Activated naive CD4-positive, alpha-beta T cell treated with anti-CD3 and anti-CD28 coated beads for 36 hours (primary cell): ENCODE data around the gene EXOC3L4. TPM values are rescaled to one million over a fixed set of nuclear protein-coding genes. Genes with fewer than 3 reads are reported as not detected.
"Not testable (repeated sequence)": the region's sequence is repeated elsewhere in the genome, so short reads cannot be mapped to it uniquely, and the experiment has no call there.

Experiments used
- CTCF ChIA-PET: fragments of 350-600 bp; sonication (Branson Sonifier 250); formaldehyde crosslinking; loops from one replicate; lab custom pipeline; 2021; ENCODE audit warnings: antibody characterized with exemption; lab: Charles Lee
- DNase-seq: peaks from one replicate; pipeline ENCODE4 v3.0.0-alpha.2; 2020
- H3K27ac Mint-ChIP-seq: one replicate; pipeline ENCODE4 v1.8.0; 2021; ENCODE audit warnings: mild to moderate bottlenecking, mixed read lengths
- H3K27me3 Mint-ChIP-seq: one replicate; pipeline ENCODE4 v1.8.0; 2021; ENCODE audit warnings: low read depth, mixed read lengths
- H3K36me3 Mint-ChIP-seq: one replicate; pipeline ENCODE4 v1.8.0; 2021; ENCODE audit warnings: low read depth, mixed read lengths
- H3K4me1 Mint-ChIP-seq: one replicate; pipeline ENCODE4 v1.8.0; 2021; ENCODE audit warnings: low read depth, mixed read lengths
- H3K4me3 Mint-ChIP-seq: one replicate; pipeline ENCODE4 v1.8.0; 2021; ENCODE audit warnings: mild to moderate bottlenecking, moderate library complexity, mixed read lengths
- H3K9me3 Mint-ChIP-seq: one replicate; pipeline ENCODE4 v1.8.0; 2021; ENCODE audit warnings: mixed read lengths
- intact Hi-C: fragments of 100-400 bp; cut with micrococcal nuclease; formaldehyde crosslinking; loops from one replicate; pipeline ENCODE4 v1.15.1; 2023
- total RNA-seq, 2 experiments: library from RNA; stranded (reverse); gene quantifications; one replicate each; pipeline ENCODE4 v1.2.3, GENCODE V29; 2021

EXOC3L4 gene
- total RNA-seq, 2 experiments from 2014 or later, result not detected

DNA sequence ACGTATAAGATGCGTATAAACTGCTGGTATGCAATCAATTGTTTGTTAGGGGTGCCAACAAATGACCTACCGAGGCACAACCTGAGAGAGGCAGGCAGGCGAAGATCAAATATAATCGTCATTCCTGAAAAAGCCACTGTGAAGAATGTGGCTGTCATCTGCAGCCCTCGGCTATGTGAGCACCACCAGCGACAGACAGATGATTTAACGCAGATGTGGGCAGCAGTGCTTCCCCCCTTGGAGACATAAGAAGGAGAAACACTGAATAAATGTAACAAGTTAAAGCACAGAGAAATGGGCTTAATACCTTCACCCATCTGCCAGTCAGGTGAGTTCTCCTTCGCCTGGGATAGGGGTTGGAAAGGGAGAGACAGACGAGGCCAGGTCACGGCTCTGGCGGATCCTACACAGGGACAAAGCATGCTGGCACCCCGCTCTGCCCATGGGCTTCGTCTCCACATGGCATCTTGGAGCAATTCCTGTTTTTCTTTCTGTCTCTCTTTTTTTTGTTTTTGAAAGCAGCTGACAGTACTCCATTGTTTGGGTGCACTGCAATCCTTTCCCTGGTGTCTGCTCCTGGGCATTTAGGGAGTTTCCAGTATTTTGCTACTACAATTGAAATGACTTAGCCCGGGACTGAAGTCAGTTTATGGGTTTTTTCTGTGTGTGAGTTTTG lies 56.9 kb downstream of the EXOC3L4 start:
- Mint-ChIP-seq H3K36me3 (no peaks in the 10 kb centered on the region), H3K27ac (no peak overlapping the region), H3K9me3 (no peaks in the 10 kb centered on the region), H3K27me3 (no peaks in the 10 kb centered on the region), H3K4me3 (no peak overlapping the region), H3K4me1 (no peaks in the 10 kb centered on the region)
- DNase-seq, result no peak
- CTCF ChIA-PET, result no interaction called here
- intact Hi-C loops, result no loop called here

DNA sequence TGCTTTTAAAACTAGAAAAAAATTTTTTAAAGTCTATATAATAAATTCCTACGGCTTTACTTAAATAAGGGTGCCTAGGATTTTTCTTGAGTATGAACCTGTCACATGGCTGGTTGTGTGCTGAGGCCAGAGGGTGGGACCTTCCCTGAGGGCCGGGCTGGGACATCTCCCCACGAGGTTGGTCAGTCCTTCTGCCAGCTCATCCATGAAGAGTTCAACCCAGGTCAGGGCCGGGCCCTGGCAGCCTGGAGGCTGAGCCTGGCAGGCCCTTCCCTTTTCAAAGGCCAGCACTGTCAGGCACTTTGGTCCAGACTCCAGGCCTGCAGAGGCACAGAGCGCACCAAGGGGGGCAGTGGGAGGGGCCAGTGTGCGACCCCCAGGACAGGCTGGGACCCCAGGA lies 60.5 kb downstream of the EXOC3L4 start:
- H3K27ac Mint-ChIP-seq, result no peak overlapping the region
- DNase-seq, result no peak
- no peaks in the 10 kb centered on the region for H3K4me1 Mint-ChIP-seq
- H3K27me3 Mint-ChIP-seq, result no peaks in the 10 kb centered on the region
- intact Hi-C loops, result no loop called here
- H3K4me3 Mint-ChIP-seq, result no peak overlapping the region
- no peaks in the 10 kb centered on the region for H3K9me3 Mint-ChIP-seq
- CTCF ChIA-PET, result no interaction called here
- H3K36me3 Mint-ChIP-seq, result no peaks in the 10 kb centered on the region

DNA sequence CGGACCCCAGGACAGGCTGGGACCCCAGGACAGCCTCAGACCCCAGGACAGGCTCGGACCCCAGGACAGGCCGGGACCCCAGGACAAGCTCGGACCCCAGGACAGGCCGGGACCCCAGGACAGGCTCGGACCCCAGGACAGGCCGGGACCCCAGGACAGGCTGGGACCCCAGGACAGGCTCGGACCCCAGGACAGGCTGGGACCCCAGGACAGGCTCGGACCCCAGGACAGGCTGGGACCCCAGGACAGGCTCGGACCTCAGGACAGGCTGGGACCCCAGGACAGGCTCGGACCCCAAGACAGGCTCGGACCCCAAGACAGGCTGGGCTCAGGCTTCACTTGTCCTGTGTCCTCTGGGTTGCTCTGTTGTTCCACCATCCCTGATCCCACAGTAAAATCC lies 60.9 kb downstream of the EXOC3L4 start:
- H3K9me3 Mint-ChIP-seq, H3K4me3 Mint-ChIP-seq, CTCF ChIA-PET, H3K27me3 Mint-ChIP-seq, H3K36me3 Mint-ChIP-seq, intact Hi-C loops, H3K4me1 Mint-ChIP-seq, DNase-seq, H3K27ac Mint-ChIP-seq: not testable (repeated sequence)

DNA sequence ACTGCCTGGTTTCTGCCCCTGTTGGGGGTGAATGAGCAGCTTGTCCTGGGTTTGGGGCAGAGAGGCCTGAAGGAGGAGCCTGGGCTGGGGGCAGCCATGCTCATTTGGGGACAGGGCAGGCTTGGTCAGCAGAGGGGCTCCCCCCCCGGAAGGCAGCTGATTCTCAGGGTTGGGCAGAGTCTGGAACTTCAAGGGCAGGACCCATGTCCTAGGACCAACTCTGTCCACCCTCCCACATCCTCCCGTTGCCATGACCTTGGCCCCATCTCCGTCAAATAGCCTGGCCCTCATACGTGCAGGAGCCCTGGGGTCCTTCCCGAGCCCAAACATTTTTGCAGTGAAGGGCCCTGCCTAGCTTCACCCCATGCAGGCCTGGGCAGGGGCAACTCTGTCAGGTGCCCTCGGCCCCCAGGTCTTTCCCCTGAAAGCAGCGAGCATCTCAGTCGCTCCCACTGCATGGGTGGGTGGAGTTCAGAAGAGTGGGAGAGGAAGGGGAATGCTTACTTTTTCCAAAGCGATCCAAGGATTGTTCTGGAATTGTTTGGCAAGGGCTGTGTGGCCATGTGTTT lies 61.4 kb downstream of the EXOC3L4 start:
- Mint-ChIP-seq H3K4me1 (peaks cover 2% of the 10 kb centered on the region), H3K27me3 (no peaks in the 10 kb centered on the region), H3K4me3 (no peak overlapping the region), H3K27ac (no peak overlapping the region), H3K9me3 (no peaks in the 10 kb centered on the region), H3K36me3 (no peaks in the 10 kb centered on the region)
- intact Hi-C loops, result no loop called here
- no peak for DNase-seq
- CTCF ChIA-PET, result no interaction called here

DNA sequence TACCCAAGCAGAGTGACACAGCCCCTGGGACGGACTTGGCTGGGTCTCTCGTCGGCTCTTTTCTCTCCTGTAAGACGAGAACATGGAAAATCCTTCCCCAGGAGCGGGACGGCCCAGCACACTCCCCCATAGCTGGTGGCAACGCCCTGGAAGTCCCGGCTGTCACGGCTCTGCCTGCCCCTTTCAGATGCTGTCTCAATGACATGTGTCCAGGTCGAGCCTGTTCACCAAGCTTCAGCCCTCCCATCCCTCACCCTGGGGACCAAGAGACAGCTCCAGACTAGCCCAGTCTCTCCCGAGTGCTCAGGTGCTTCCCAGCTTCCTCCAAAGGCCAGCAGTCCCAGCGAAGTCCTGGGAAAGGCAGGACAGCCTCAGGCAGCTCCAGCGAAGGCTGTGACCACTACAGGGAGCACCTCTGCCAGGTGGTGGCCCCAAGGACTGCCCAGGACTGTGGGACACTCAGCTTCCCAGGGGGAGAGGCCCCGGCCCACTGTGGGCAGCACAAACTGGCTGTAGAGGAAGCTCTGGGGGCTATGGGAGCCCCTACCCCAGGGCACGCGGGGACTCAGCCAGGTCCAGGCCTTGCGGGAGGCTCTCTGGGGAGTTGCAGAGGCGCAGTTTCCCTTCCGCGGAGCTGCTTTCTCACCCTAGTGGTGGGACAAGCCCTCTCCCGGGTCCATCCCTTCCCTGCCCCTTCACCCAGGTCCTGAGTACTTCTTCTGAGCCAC lies 62.3 kb downstream of the EXOC3L4 start:
- CTCF ChIA-PET, result interaction anchor here (0.6 to 0.9 kb wide), 2 partner anchors 26 to 52 kb away, joined by 3 read pairs; no protein-coding TSS in a partner anchor
- H3K27me3 Mint-ChIP-seq, result no peaks in the 10 kb centered on the region
- intact Hi-C loops, result no loop called here
- no peaks in the 10 kb centered on the region for H3K9me3 Mint-ChIP-seq
- H3K4me3 Mint-ChIP-seq, result no peak overlapping the region
- H3K27ac Mint-ChIP-seq, result no peak overlapping the region
- H3K4me1 Mint-ChIP-seq, result peaks cover 4% of the 10 kb centered on the region
- no peaks in the 10 kb centered on the region for H3K36me3 Mint-ChIP-seq
- no peak for DNase-seq

DNA sequence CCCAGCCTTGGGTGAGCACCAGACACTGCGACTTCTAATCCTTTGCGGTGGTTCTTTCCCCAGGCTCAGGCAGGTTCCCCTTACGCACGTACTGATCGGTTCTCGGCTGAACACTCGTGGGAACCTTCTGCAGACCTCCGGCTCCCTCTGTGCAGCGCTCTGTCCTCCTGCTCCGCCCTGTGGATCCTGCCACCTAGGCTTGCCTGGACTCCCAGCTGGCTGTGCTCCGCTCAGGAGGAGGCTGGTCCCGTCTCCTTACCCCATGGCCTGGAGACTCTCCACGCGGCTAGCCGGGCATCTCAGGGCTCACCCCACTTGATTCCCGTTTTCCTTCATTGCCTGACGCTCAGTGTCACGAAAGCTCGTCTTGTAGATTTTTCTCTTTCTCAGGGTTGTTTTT lies 63.4 kb downstream of the EXOC3L4 start:
- H3K4me3 Mint-ChIP-seq, result no peak overlapping the region
- DNase-seq, result no peak
- CTCF ChIA-PET, result no interaction called here
- H3K9me3 Mint-ChIP-seq, result no peaks in the 10 kb centered on the region
- no peaks in the 10 kb centered on the region for H3K27me3 Mint-ChIP-seq
- H3K4me1 Mint-ChIP-seq, result peaks cover 4% of the 10 kb centered on the region
- no peak overlapping the region for H3K27ac Mint-ChIP-seq
- intact Hi-C loops, result no loop called here
- H3K36me3 Mint-ChIP-seq, result no peaks in the 10 kb centered on the region

DNA sequence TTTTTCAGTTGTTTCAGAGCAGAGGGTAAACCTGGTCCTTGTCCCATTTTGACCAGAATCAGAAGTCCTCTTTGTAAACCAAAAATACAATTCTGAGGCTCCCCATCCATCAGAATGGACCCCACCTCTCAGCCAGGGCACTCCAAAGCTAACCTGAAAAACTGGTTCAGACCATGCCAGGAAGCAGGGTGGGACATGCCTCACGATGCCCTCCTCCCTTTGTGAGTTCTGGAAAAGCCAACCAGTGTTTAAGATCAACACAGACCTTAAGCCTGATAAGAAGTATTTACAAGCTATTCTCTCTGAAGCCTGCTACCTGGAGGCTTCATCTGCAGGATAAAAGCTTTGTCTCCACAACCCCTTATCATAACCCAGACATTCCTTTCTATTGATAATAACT lies 64.2 kb downstream of the EXOC3L4 start:
- Mint-ChIP-seq H3K9me3 (no peaks in the 10 kb centered on the region), H3K4me3 (no peak overlapping the region), H3K4me1 (peaks cover 4% of the 10 kb centered on the region), H3K27me3 (no peaks in the 10 kb centered on the region), H3K36me3 (no peaks in the 10 kb centered on the region), H3K27ac (no peak overlapping the region)
- CTCF ChIA-PET, result no interaction called here
- no peak for DNase-seq
- intact Hi-C loops, result no loop called here

Other genes starting within 250 kb of the EXOC3L4 start
- under 1 TPM; 0.33 to 0.37 TPM for gene AMN, start 172.1 kb upstream of the EXOC3L4 start, total RNA-seq
- 1 to 10 TPM; 2.5 to 3.2 TPM for gene CDC42BPB, start 37.2 kb upstream of the EXOC3L4 start, total RNA-seq
- not detected for gene LBHD2, start 10.5 kb upstream of the EXOC3L4 start, total RNA-seq
- under 1 TPM; 0.12 to 0.60 TPM for gene TNFAIP2, start 28.7 kb downstream of the EXOC3L4 start, total RNA-seq
- gene EIF5, start 239.5 kb downstream of the EXOC3L4 start, total RNA-seq, result 100 to 1,000 TPM; 117 to 121 TPM